Activated naive CD4-positive, alpha-beta T cell treated with anti-CD3 and anti-CD28 coated beads for 36 hours (primary cell): ENCODE data around the gene MEX3C. TPM values are rescaled to one million over a fixed set of nuclear protein-coding genes. Genes with fewer than 3 reads are reported as not detected.

Source experiments
- CTCF ChIA-PET: fragments of 350-600 bp; sonication (Branson Sonifier 250); formaldehyde crosslinking; loops from one replicate; lab custom pipeline; 2021; ENCODE audit warnings: antibody characterized with exemption; lab: Charles Lee
- DNase-seq: peaks from one replicate; pipeline ENCODE4 v3.0.0-alpha.2; 2020
- H3K27ac Mint-ChIP-seq: one replicate; pipeline ENCODE4 v1.8.0; 2021; ENCODE audit warnings: mild to moderate bottlenecking, mixed read lengths
- H3K27me3 Mint-ChIP-seq: one replicate; pipeline ENCODE4 v1.8.0; 2021; ENCODE audit warnings: low read depth, mixed read lengths
- H3K36me3 Mint-ChIP-seq: one replicate; pipeline ENCODE4 v1.8.0; 2021; ENCODE audit warnings: low read depth, mixed read lengths
- H3K4me1 Mint-ChIP-seq: one replicate; pipeline ENCODE4 v1.8.0; 2021; ENCODE audit warnings: low read depth, mixed read lengths
- H3K4me3 Mint-ChIP-seq: one replicate; pipeline ENCODE4 v1.8.0; 2021; ENCODE audit warnings: mild to moderate bottlenecking, moderate library complexity, mixed read lengths
- H3K9me3 Mint-ChIP-seq: one replicate; pipeline ENCODE4 v1.8.0; 2021; ENCODE audit warnings: mixed read lengths
- intact Hi-C: fragments of 100-400 bp; cut with micrococcal nuclease; formaldehyde crosslinking; loops from one replicate; pipeline ENCODE4 v1.15.1; 2023
- total RNA-seq, 2 experiments: library from RNA; stranded (reverse); gene quantifications; one replicate each; pipeline ENCODE4 v1.2.3, GENCODE V29; 2021

MEX3C gene
- total RNA-seq, 2 experiments from 2014 or later = 50.9 to 52.4 TPM

GRCh38 chr18:51133580-51134160 lies 63.8 kb downstream of the MEX3C start:
- Mint-ChIP-seq H3K27me3 (no peaks in the 10 kb centered on the region), H3K4me1 (no peaks in the 10 kb centered on the region), H3K4me3 (no peak overlapping the region), H3K9me3 (no peaks in the 10 kb centered on the region), H3K36me3 (no peaks in the 10 kb centered on the region), H3K27ac (no peak overlapping the region)
- DNase-seq = no peak
- CTCF ChIA-PET = interaction anchor here (0.6 to 2.5 kb wide), 3 partner anchors 23 to 51 kb away, joined by 3 to 11 read pairs (median 3); no protein-coding TSS in a partner anchor
- intact Hi-C loops = no loop called here

GRCh38 chr18:51132256-51132935 lies 65.1 kb downstream of the MEX3C start:
- intact Hi-C loops = no loop called here
- no peaks in the 10 kb centered on the region for H3K27me3 Mint-ChIP-seq
- no peak overlapping the region for H3K27ac Mint-ChIP-seq
- H3K4me3 Mint-ChIP-seq = no peak overlapping the region
- H3K36me3 Mint-ChIP-seq = no peaks in the 10 kb centered on the region
- H3K4me1 Mint-ChIP-seq = no peaks in the 10 kb centered on the region
- CTCF ChIA-PET = interaction anchor here (2.5 kb wide), 1 partner anchor 22 kb away, joined by 11 read pairs; no protein-coding TSS in a partner anchor
- no peaks in the 10 kb centered on the region for H3K9me3 Mint-ChIP-seq
- no peak for DNase-seq

GRCh38 chr18:51128533-51128932 lies 68.9 kb downstream of the MEX3C start:
- Mint-ChIP-seq H3K27me3 (no peaks in the 10 kb centered on the region), H3K4me1 (no peaks in the 10 kb centered on the region), H3K36me3 (no peaks in the 10 kb centered on the region), H3K27ac (no peak overlapping the region), H3K4me3 (no peak overlapping the region), H3K9me3 (no peaks in the 10 kb centered on the region)
- CTCF ChIA-PET = interaction anchor here (1.0 kb wide), 1 partner anchor 22 kb away, joined by 3 read pairs; no protein-coding TSS in a partner anchor
- DNase-seq = no peak
- intact Hi-C loops = no loop called here

- no peaks in the 10 kb centered on the region for H3K9me3 Mint-ChIP-seq
- H3K27ac Mint-ChIP-seq = no peak overlapping the region
- intact Hi-C loops = no loop called here
These were observed 69.8 kb downstream of the MEX3C start for GRCh38 chr18:51127664-51128063.

GRCh38 chr18:51125976-51126375 lies 71.5 kb downstream of the MEX3C start:
- H3K9me3 Mint-ChIP-seq = no peaks in the 10 kb centered on the region
- H3K27me3 Mint-ChIP-seq = no peaks in the 10 kb centered on the region
- H3K36me3 Mint-ChIP-seq = no peaks in the 10 kb centered on the region
- DNase-seq = no peak
- CTCF ChIA-PET = interaction anchor here (0.6 kb wide), 1 partner anchor 801 kb away, joined by 5 read pairs; no protein-coding TSS in a partner anchor
- intact Hi-C loops = no loop called here
- no peak overlapping the region for H3K27ac Mint-ChIP-seq
- no peak overlapping the region for H3K4me3 Mint-ChIP-seq
- no peaks in the 10 kb centered on the region for H3K4me1 Mint-ChIP-seq

More at GRCh38 chr18:51127664-51128063, 69.8 kb downstream of the MEX3C start:
- no peak for DNase-seq
- H3K4me1 Mint-ChIP-seq = no peaks in the 10 kb centered on the region
- no peaks in the 10 kb centered on the region for H3K27me3 Mint-ChIP-seq
- no peak overlapping the region for H3K4me3 Mint-ChIP-seq
- no peaks in the 10 kb centered on the region for H3K36me3 Mint-ChIP-seq
- CTCF ChIA-PET = interaction anchor here (0.6 kb wide), 1 partner anchor 206 kb away, joined by 3 read pairs; no protein-coding TSS in a partner anchor

Other genes with a start within 250 kb of the MEX3C start
- gene ELAC1, start 229.6 kb downstream of the MEX3C start, total RNA-seq = 1 to 10 TPM; 2.7 to 4.0 TPM
- gene SMAD4, start 167.5 kb downstream of the MEX3C start, total RNA-seq = 10 to 100 TPM; 72.0 to 75.1 TPM